Lower leg skin (tissue), 3 donors: ENCODE measurements around the gene POLR3A.

Experiments used
- CTCF ChIP-seq, 3 donors: fragments of 450-650 bp; IDR thresholded peaks; one replicate each; pipeline ENCODE4 v1.5.1; 2016; ENCODE audit warnings: antibody characterized with exemption in 3 of 3, mild to moderate bottlenecking in 3 of 3, moderate library complexity in 2 of 3
- POLR2A ChIP-seq, 2 donors: fragments of 450-650 bp; IDR thresholded peaks; one replicate each; pipeline ENCODE4 v1.6.1; 2016 to 2017; ENCODE audit warnings: antibody characterized with exemption in 2 of 2, mild to moderate bottlenecking in 1 of 2, moderate library complexity in 1 of 2

GRCh38 chr10:77965294-77965693, 64.0 kb downstream of the POLR3A start:
- no peak for TF ChIP-seq CTCF (IDR thresholded peaks at IDR 0.05)
- TF ChIP-seq POLR2A (IDR thresholded peaks at IDR 0.05): no peak
